HepG2 (cell line): ENCODE measurements around the gene CSTB. TPM values are rescaled to one million over a fixed set of nuclear protein-coding genes. Genes with fewer than 3 reads are reported as not detected.

Experiments used
- HNF1A ChIP-seq, 2 experiments: sonication (generic) in 1 of 2; formaldehyde crosslinking in 1 of 2; IDR thresholded peaks; 2 replicates each; pipeline versions ENCODE4 v1.4.0 to v1.6.1; 2016 to 2020; ENCODE audit warnings: borderline replicate concordance in 1 of 2, low read depth in 1 of 2, mild to moderate bottlenecking in 1 of 2, missing genetic modification reagents in 1 of 2
- PRDM4 ChIP-seq: sonication (generic); formaldehyde crosslinking; IDR thresholded peaks from 2 replicates; pipeline ENCODE4 v1.9.0; 2021; ENCODE audit warnings: missing genetic modification reagents, borderline replicate concordance
- RERE ChIP-seq: IDR thresholded peaks from 2 replicates; pipeline ENCODE4 v1.6.1; 2016; ENCODE audit warnings: low read depth, missing genetic modification reagents, missing compliant biosample characterization
- ZNF207 ChIP-seq: fragments of 450-650 bp; IDR thresholded peaks from 2 replicates; pipeline ENCODE4 v1.6.1; 2016; ENCODE audit warnings: antibody characterized with exemption, borderline replicate concordance
- ZNF318 ChIP-seq: sonication (generic); formaldehyde crosslinking; IDR thresholded peaks from 2 replicates; pipeline ENCODE4 v1.4.0; 2020; ENCODE audit warnings: mild to moderate bottlenecking, missing genetic modification reagents
- polyA plus RNA-seq, 8 experiments: library from polyadenylated mRNA; depleted of rRNA in 3 of 8; stranded (reverse) in 7 of 8; unstranded in 1 of 8; fragments of >200 nt; fragmentation: Illumina TruSeq in 4 of 8; extraction: Trizol in 4 of 8; gene quantifications; 2 replicates each; pipeline versions ENCODE4 v1.2.1 to v1.2.3, GENCODE V29; 2011 to 2016; ENCODE audit warnings: low read depth in 4 of 8, missing spikeins in 1 of 8, mixed read lengths in 1 of 8; ENCODE audit not compliant: insufficient read depth in 1 of 8
- total RNA-seq, 5 experiments: library from RNA; depleted of rRNA; stranded (reverse); fragments of >200 nt; fragmentation: Illumina TruSeq; extraction: Trizol; gene quantifications; 2 replicates each; pipeline ENCODE4 v1.2.3, GENCODE V29; 2016; ENCODE audit warnings: low read depth in 1 of 5

Gene CSTB
- total and polyA plus RNA-seq, 2 of the 13 experiments (the other 11 are each of a cell fraction or from before 2014, with no cell fraction given) = 11.7 to 94.1 TPM

GRCh38 chr21:43789276-43790009 is 13.3 kb upstream of the CSTB start, which contains the start of gene RRP1 (continued):
- TF ChIP-seq PRDM4 (CRISPR knock-in tag) = no peak
- no peak for TF ChIP-seq ZNF207
- TF ChIP-seq RERE (CRISPR knock-in tag) = no peak
- no peak for TF ChIP-seq ZNF318 (CRISPR knock-in tag)
- TF ChIP-seq HNF1A (IDR thresholded peaks at IDR 0.05; ENCODE audit: low read depth) = no peak
- TF ChIP-seq HNF1A (CRISPR knock-in tag; IDR thresholded peaks at IDR 0.05; ENCODE audit: borderline replicate concordance) = peak; percentile 74; the same call in 1 of the 2 replicates
